ENCODE data around the gene RPLP2. TPM values are rescaled to one million over a fixed set of nuclear protein-coding genes. Genes with fewer than 3 reads are reported as not detected.

The RPLP2 gene
- total RNA-seq, 1 experiment from 2014 or later, result 1,325 TPM

GRCh38 chr11:860234-861104 is 50.7 kb downstream of the RPLP2 start:
- H3K36me3 ChIP-seq (ENCODE audit: insufficient read depth, low read length, poor library complexity, severe bottlenecking), result no peaks in the 10 kb centered on the region
- CTCF ChIA-PET, result no interaction called here
- no peaks in the 10 kb centered on the region for H3K27me3 ChIP-seq (replicated peaks; ENCODE audit: insufficient read depth, low read depth, low read length, poor library complexity)
- TF ChIP-seq CTCF (conservative IDR thresholded peaks at IDR 0.05; ENCODE audit: low read depth, low read length) (no peak), EZH2 (IDR thresholded peaks at IDR 0.05; ENCODE audit: borderline replicate concordance, low read depth, low read length, poor library complexity, severe bottlenecking) (no peak)
- no TSS peak for BruUV-seq (replicated peaks)
- H3K9me3 ChIP-seq (ENCODE audit: low read depth, low read length, poor library complexity, severe bottlenecking), result no peaks in the 10 kb centered on the region
- DNase-seq (ENCODE audit: low spot score), result no peak
- H3K4me3 ChIP-seq (ENCODE audit: low read depth, low read length, poor library complexity, severe bottlenecking), result no peak overlapping the region
- H3K27ac ChIP-seq (ENCODE audit: low read depth, low read length, poor library complexity, severe bottlenecking), result peak overlapping the region; percentile 60
- peaks cover 15% of the 10 kb centered on the region for H3K4me1 ChIP-seq (ENCODE audit: insufficient read depth, low read length, poor library complexity, severe bottlenecking)
- POLR2A ChIA-PET (ENCODE audit: low non-redundant PET), result interaction anchor here (0.6 kb wide), 1 partner anchor 199 kb away, joined by 3 read pairs; no protein-coding TSS in a partner anchor
- intact Hi-C loops (cut with micrococcal nuclease; ENCODE audit: unreplicated experiment), result no loop called here

GRCh38 chr11:861105-861479 is 51.3 kb downstream of the RPLP2 start:
- H3K27ac ChIP-seq (ENCODE audit: low read depth, low read length, poor library complexity, severe bottlenecking), result no peak overlapping the region
- no peaks in the 10 kb centered on the region for H3K9me3 ChIP-seq (ENCODE audit: low read depth, low read length, poor library complexity, severe bottlenecking)
- intact Hi-C loops (cut with micrococcal nuclease; ENCODE audit: unreplicated experiment), result no loop called here
- no peaks in the 10 kb centered on the region for H3K27me3 ChIP-seq (replicated peaks; ENCODE audit: insufficient read depth, low read depth, low read length, poor library complexity)
- DNase-seq (ENCODE audit: low spot score), result no peak
- TF ChIP-seq CTCF (conservative IDR thresholded peaks at IDR 0.05; ENCODE audit: low read depth, low read length), result no peak
- no peak for TF ChIP-seq EZH2 (IDR thresholded peaks at IDR 0.05; ENCODE audit: borderline replicate concordance, low read depth, low read length, poor library complexity, severe bottlenecking)
- BruUV-seq (replicated peaks), result no TSS peak
- no peak overlapping the region for H3K4me3 ChIP-seq (ENCODE audit: low read depth, low read length, poor library complexity, severe bottlenecking)
- ChIA-PET POLR2A (ENCODE audit: low non-redundant PET) (no interaction called here), CTCF (no interaction called here)
- H3K36me3 ChIP-seq (ENCODE audit: insufficient read depth, low read length, poor library complexity, severe bottlenecking), result no peaks in the 10 kb centered on the region
- H3K4me1 ChIP-seq (ENCODE audit: insufficient read depth, low read length, poor library complexity, severe bottlenecking), result peaks cover 15% of the 10 kb centered on the region

- ChIA-PET CTCF (no interaction called here), POLR2A (ENCODE audit: low non-redundant PET) (no interaction called here)
- Histone ChIP-seq H3K9me3 (ENCODE audit: low read depth, low read length, poor library complexity, severe bottlenecking) (no peaks in the 10 kb centered on the region), H3K36me3 (ENCODE audit: insufficient read depth, low read length, poor library complexity, severe bottlenecking) (no peaks in the 10 kb centered on the region), H3K4me1 (ENCODE audit: insufficient read depth, low read length, poor library complexity, severe bottlenecking) (peaks cover 15% of the 10 kb centered on the region), H3K4me3 (ENCODE audit: low read depth, low read length, poor library complexity, severe bottlenecking) (no peak overlapping the region), H3K27ac (ENCODE audit: low read depth, low read length, poor library complexity, severe bottlenecking) (no peak overlapping the region), H3K27me3 (replicated peaks; ENCODE audit: insufficient read depth, low read depth, low read length, poor library complexity) (no peaks in the 10 kb centered on the region)
- no peak for TF ChIP-seq EZH2 (IDR thresholded peaks at IDR 0.05; ENCODE audit: borderline replicate concordance, low read depth, low read length, poor library complexity, severe bottlenecking)
- TF ChIP-seq CTCF (conservative IDR thresholded peaks at IDR 0.05; ENCODE audit: low read depth, low read length), result no peak
- no TSS peak for BruUV-seq (replicated peaks)
- no peak for DNase-seq (ENCODE audit: low spot score)
- intact Hi-C loops (cut with micrococcal nuclease; ENCODE audit: unreplicated experiment), result no loop called here
Measured at GRCh38 chr11:862081-862661, 52.4 kb downstream of the RPLP2 start.

Other genes starting within 250 kb of the RPLP2 start
- 1.1 and 1.7 TPM in 2 replicates for gene LMNTD2, start 249.2 kb upstream of the RPLP2 start, total RNA-seq (2021)
- 4.6 and 6.2 TPM in 2 replicates for gene RASSF7, start 249.0 kb upstream of the RPLP2 start, total RNA-seq (2021)
- 40.2 and 43.0 TPM in 2 replicates for gene PHRF1, start 233.5 kb upstream of the RPLP2 start, total RNA-seq (2021)
- gene IRF7, start 194.0 kb upstream of the RPLP2 start, total RNA-seq (2021), result 8.7 and 8.8 TPM in 2 replicates
- gene CDHR5, start 185.0 kb upstream of the RPLP2 start, total RNA-seq (2021), result not detected in 2 replicates
- 1.1 TPM in 1 of 2 replicates, not detected in the other for gene SCT, start 182.8 kb upstream of the RPLP2 start, total RNA-seq (2021)
- gene DRD4, start 172.7 kb upstream of the RPLP2 start, total RNA-seq (2021), result 3.0 and 3.7 TPM in 2 replicates
- 56.3 and 56.7 TPM in 2 replicates for gene DEAF1, start 114.7 kb upstream of the RPLP2 start, total RNA-seq (2021)
- gene TMEM80, start 114.2 kb upstream of the RPLP2 start, total RNA-seq (2021), result 13.6 and 17.6 TPM in 2 replicates
- 0.66 and 0.90 TPM in 2 replicates for gene EPS8L2, start 103.7 kb upstream of the RPLP2 start, total RNA-seq (2021)
- 173 and 175 TPM in 2 replicates for gene TALDO1, start 62.5 kb upstream of the RPLP2 start, total RNA-seq (2021)
- gene GATD1, start 32.5 kb upstream of the RPLP2 start, total RNA-seq (2021), result 81.3 and 82.9 TPM in 2 replicates
- 0.24 and 0.52 TPM in 2 replicates for gene CEND1, start 19.9 kb upstream of the RPLP2 start, total RNA-seq (2021)
- gene SLC25A22, start 11.7 kb upstream of the RPLP2 start, total RNA-seq (2021), result 33.3 and 38.1 TPM in 2 replicates
- gene PIDD1, start 4.7 kb upstream of the RPLP2 start, total RNA-seq (2021), result 20.6 and 23.9 TPM in 2 replicates
- 45.0 and 45.4 TPM in 2 replicates for gene PNPLA2, start 8.9 kb downstream of the RPLP2 start, total RNA-seq (2021)
- 0.90 and 1.1 TPM in 2 replicates for gene CRACR2B, start 18.0 kb downstream of the RPLP2 start, total RNA-seq (2021)
- gene CD151, start 23.0 kb downstream of the RPLP2 start, total RNA-seq (2021), result 123 and 127 TPM in 2 replicates
- 88.7 and 117 TPM in 2 replicates for gene POLR2L, start 32.6 kb downstream of the RPLP2 start, total RNA-seq (2021)
- 17.5 and 20.4 TPM in 2 replicates for gene TSPAN4, start 32.9 kb downstream of the RPLP2 start, total RNA-seq (2021)
- 101 and 105 TPM in 2 replicates for gene CHID1, start 100.8 kb downstream of the RPLP2 start, total RNA-seq (2021)
- gene AP2A2, start 115.9 kb downstream of the RPLP2 start, total RNA-seq (2021), result 62.0 and 68.2 TPM in 2 replicates
- gene MUC6, start 226.8 kb downstream of the RPLP2 start, total RNA-seq (2021), result not detected in 2 replicates